ENCODE measurements around the gene PDE3B. TPM values are rescaled to one million over a fixed set of nuclear protein-coding genes. Genes with fewer than 3 reads are reported as not detected.

PDE3B gene
- total and polyA plus RNA-seq, 2 of the 8 experiments (the other 6 are each of a cell fraction or from before 2014, with no cell fraction given) = 2.7 to 10.9 TPM

- Histone ChIP-seq H4K8ac (ENCODE audit: extremely low read depth, insufficient read depth, low read length) (no peak overlapping the region), H2BK15ac (ENCODE audit: low read length) (no peak overlapping the region), H3K27ac (ENCODE audit: low read depth, low read length) (no peak overlapping the region), H4K20me1 (replicated peaks in 1 of 2; ENCODE audit: control insufficient read depth in 1 of 2, insufficient read depth in 2 of 2, low read length in 2 of 2) (no peaks in the 10 kb centered on the region), H3K27me3 (replicated peaks in 1 of 4; ENCODE audit: control insufficient read depth in 3 of 4, extremely low read depth in 1 of 4, insufficient read depth in 3 of 4, low read length in 3 of 4) (no peaks in the 10 kb centered on the region), H3K9ac (replicated peaks in 1 of 4; ENCODE audit: extremely low read depth in 1 of 4, low read depth in 3 of 4, low read length in 3 of 4) (no peak overlapping the region), H4K91ac (replicated peaks; ENCODE audit: insufficient read length, low read length) (no peak overlapping the region), H3K4me3 (ENCODE audit: extremely low read depth in 1 of 4, insufficient read depth in 2 of 4, low read depth in 3 of 4, low read length in 4 of 4) (no peak overlapping the region), H3K4me2 (ENCODE audit: insufficient read depth in 1 of 2, low read depth in 2 of 2, low read length in 2 of 2) (no peak overlapping the region), H3K4me1 (replicated peaks in 1 of 4; ENCODE audit: control insufficient read depth in 3 of 4, insufficient read depth in 4 of 4, low read length in 3 of 4) (no peaks in the 10 kb centered on the region), H2BK12ac (ENCODE audit: low read depth, low read length) (no peak overlapping the region), H3K79me2 (ENCODE audit: control insufficient read depth in 1 of 2, insufficient read depth in 2 of 2, low read length in 2 of 2) (no peaks in the 10 kb centered on the region), H3K23me2 (ENCODE audit: low read depth, low read length) (no peaks in the 10 kb centered on the region), H3K56ac (replicated peaks; ENCODE audit: insufficient read length, low read depth, low read length) (no peak overlapping the region), H2AFZ (ENCODE audit: low read length) (no peak overlapping the region), H3K36me3 (ENCODE audit: control insufficient read depth in 2 of 4, insufficient read depth in 4 of 4, low read length in 3 of 4) (no peaks in the 10 kb centered on the region), H3K79me1 (ENCODE audit: low read depth, low read length) (no peaks in the 10 kb centered on the region), H2BK20ac (ENCODE audit: low read length) (no peak overlapping the region), H3K18ac (ENCODE audit: extremely low read depth, low read length) (no peak overlapping the region), H2BK120ac (replicated peaks; ENCODE audit: low read depth, low read length) (no peak overlapping the region), H2AK5ac (ENCODE audit: low read depth, low read length) (no peak overlapping the region), H2BK5ac (ENCODE audit: low read depth, low read length) (no peak overlapping the region), H4K5ac (ENCODE audit: insufficient read length, low read depth, low read length) (no peak overlapping the region), H3K14ac (ENCODE audit: insufficient read length) (no peak overlapping the region), H3K23ac (ENCODE audit: insufficient read length) (no peak overlapping the region), H3K9me3 (ENCODE audit: insufficient read depth in 2 of 2, low read depth in 1 of 2, low read length in 1 of 2) (no peaks in the 10 kb centered on the region), H3K4ac (replicated peaks; ENCODE audit: insufficient read length, low read depth, low read length) (no peak overlapping the region)
- ChIA-PET CTCF (ENCODE audit: partially characterized antibody) (interaction anchor here (1.5 kb wide), 1 partner anchor 19 kb away, joined by 4 read pairs; no protein-coding TSS in a partner anchor), POLR2A (ENCODE audit: partially characterized antibody) (interaction anchor here (1.5 kb wide), 1 partner anchor 10 kb away, joined by 5 read pairs; no protein-coding TSS in a partner anchor)
- DNase-seq (ENCODE audit: low read depth in 1 of 2, low spot score in 2 of 2) = no peak
- TF ChIP-seq CTBP2 (IDR thresholded peaks at IDR 0.05; ENCODE audit: borderline replicate concordance, insufficient read depth, insufficient read length, low read length) = no peak
- TF ChIP-seq EZH2 (IDR thresholded peaks at IDR 0.05; ENCODE audit: low read depth, low read length, severe bottlenecking) = no peak
- TF ChIP-seq HDAC6 (IDR thresholded peaks at IDR 0.05; ENCODE audit: low read depth, low read length) = no peak
- no peak for TF ChIP-seq ASH2L (IDR thresholded peaks at IDR 0.05; ENCODE audit: low read length)
- no peak for TF ChIP-seq EP300 (IDR thresholded peaks at IDR 0.05; ENCODE audit: borderline replicate concordance in 1 of 2, low read depth in 2 of 2, low read length in 2 of 2)
- TF ChIP-seq TCF12 (IDR thresholded peaks at IDR 0.05; ENCODE audit: low read depth, low read length) = no peak
- no peak for TF ChIP-seq CHD1 (IDR thresholded peaks at IDR 0.05; ENCODE audit: low read depth, low read length)
- no peak for TF ChIP-seq RXRA (IDR thresholded peaks at IDR 0.05; ENCODE audit: insufficient read depth, low read depth, low read length)
- TF ChIP-seq TAF1 (IDR thresholded peaks at IDR 0.05; ENCODE audit: low read depth, low read length) = no peak
- WGBS, 2 experiments (ENCODE audit: extremely low coverage in 1 of 2, insufficient coverage in 1 of 2, insufficient read length in 1 of 2, insufficient replicate concordance in 2 of 2, low coverage in 1 of 2, low lambda C conversion rate in 2 of 2, missing lambda C conversion rate in 1 of 2) = 92% methylated on average over 1 of the region's 1 CpG; no CpG with 5 or more reads in 1 of the 2 experiments
- FAIRE-seq = no peak
Observed at GRCh38 chr11:14861680-14862079, 218.1 kb downstream of the PDE3B start.

Measured in H1 (cell line).